Measurements from ENCODE around the gene HDAC5. TPM values are rescaled to one million over a fixed set of nuclear protein-coding genes. Genes with fewer than 3 reads are reported as not detected.

Gene HDAC5
- total RNA-seq, result 100 to 1,000 TPM in 1 of 2 donors, 10 to 100 TPM in 1; 94.1 to 141 TPM
- 43.3 TPM for polyA plus RNA-seq (ENCODE audit: insufficient read depth, low read depth, low replicate concordance)
- long read RNA-seq, donor 1, full-length matches to known transcripts, result 6 of 25 reads
- long read RNA-seq, donor 1, partial matches to known transcripts, result 19 of 25 reads
- long read RNA-seq, donor 1, other reads (novel, unspliced or antisense), result 0 of 25 reads
- long read RNA-seq, donor 2, full-length matches to known transcripts, result 2 of 15 reads
- long read RNA-seq, donor 2, partial matches to known transcripts, result 13 of 15 reads
- long read RNA-seq, donor 2, other reads (novel, unspliced or antisense), result 0 of 15 reads

- TF ChIP-seq POLR2A (IDR thresholded peaks at IDR 0.05) (no peak), CTCF (IDR thresholded peaks at IDR 0.05) (peak; percentile 27 to 62 (median 40))
- Histone ChIP-seq H3K27me3 (no peaks in the 10 kb centered on the region), H3K4me1 (peaks cover 40% of the 10 kb centered on the region), H3K4me3 (peak within 1 kb of the TSS; percentile 91 to 99), H3K9me3 (no peaks in the 10 kb centered on the region), H3K27ac (peak within 1 kb of the TSS; percentile 95 to 96), H3K36me3 (ENCODE audit: low read depth, missing control alignments) (no peaks in the 10 kb centered on the region)
- intact Hi-C loops (cut with DNase I; ENCODE audit: low total_unique reads), result no loop called here
- DNase-seq, result peak; percentile 97
- WGBS, 2 donors, result 0 to 1% methylated on average over 16 to 78 of the region's 78 CpGs
Observed at GRCh38 chr17:44123356-44124117, at the start of gene HDAC5. Gene HDAC5 (minus strand): TSS chr17:44123641. CDS start chr17:44117515, 6,126 bp downstream.

- no peak overlapping the region for H3K27ac ChIP-seq
- WGBS, 2 donors, result 70 to 83% methylated on average over 16 to 17 of the region's 17 CpGs
Observed at GRCh38 chr17:44171931-44172455, 48.6 kb upstream of the HDAC5 start.

GRCh38 chr17:44170499-44171201 is 47.2 kb upstream of the HDAC5 start, which contains the start of gene ASB16:
Gene ASB16 (plus strand): TSS chr17:44170704. CDS start chr17:44170790, 86 bp downstream.
- Histone ChIP-seq H3K36me3 (ENCODE audit: low read depth, missing control alignments) (no peaks in the 10 kb centered on the region), H3K9me3 (no peaks in the 10 kb centered on the region), H3K27ac (peak within 1 kb of the TSS in 1 of 2 donors; percentile 46), H3K4me3 (no peak within 1 kb of the TSS), H3K4me1 (peaks cover 15% of the 10 kb centered on the region), H3K27me3 (no peaks in the 10 kb centered on the region)
- peak; percentile 59 for DNase-seq
- TF ChIP-seq CTCF (IDR thresholded peaks at IDR 0.05) (no peak), POLR2A (IDR thresholded peaks at IDR 0.05) (no peak)
- intact Hi-C loops (cut with DNase I; ENCODE audit: low total_unique reads), result no loop called here
- WGBS, 2 donors, result 41 to 46% methylated on average over 18 to 21 of the region's 21 CpGs

More at GRCh38 chr17:44171931-44172455, 48.6 kb upstream of the HDAC5 start:
- intact Hi-C loops (cut with DNase I; ENCODE audit: low total_unique reads), result no loop called here
- no peak for DNase-seq
- H3K4me1 ChIP-seq, result peaks cover 15% of the 10 kb centered on the region
- no peak overlapping the region for H3K4me3 ChIP-seq
- H3K27me3 ChIP-seq, result no peaks in the 10 kb centered on the region
- no peaks in the 10 kb centered on the region for H3K9me3 ChIP-seq
- no peaks in the 10 kb centered on the region for H3K36me3 ChIP-seq (ENCODE audit: low read depth, missing control alignments)
- TF ChIP-seq CTCF (IDR thresholded peaks at IDR 0.05), result no peak
- TF ChIP-seq POLR2A (IDR thresholded peaks at IDR 0.05), result no peak

- WGBS, 2 donors, result 49 to 52% methylated on average over 3 to 5 of the region's 5 CpGs
- intact Hi-C loops (cut with DNase I; ENCODE audit: low total_unique reads), result no loop called here
- no peak for DNase-seq
- Histone ChIP-seq H3K27ac (peak overlapping the region in 1 of 2 donors; percentile 46), H3K4me3 (no peak overlapping the region), H3K27me3 (no peaks in the 10 kb centered on the region), H3K36me3 (ENCODE audit: low read depth, missing control alignments) (no peaks in the 10 kb centered on the region), H3K4me1 (peaks cover 15% of the 10 kb centered on the region), H3K9me3 (no peaks in the 10 kb centered on the region)
- TF ChIP-seq CTCF (IDR thresholded peaks at IDR 0.05), result no peak
- TF ChIP-seq POLR2A (IDR thresholded peaks at IDR 0.05), result no peak
Observed at GRCh38 chr17:44170135-44170498, 46.7 kb upstream of the HDAC5 start.
